ENCODE data around the gene TNFAIP8. TPM values are rescaled to one million over a fixed set of nuclear protein-coding genes. Genes with fewer than 3 reads are reported as not detected.

Gene TNFAIP8
- total and polyA plus RNA-seq, 2 of the 13 experiments (the other 11 are each of a cell fraction or from before 2014, with no cell fraction given) = 6.4 to 11.2 TPM

DNA sequence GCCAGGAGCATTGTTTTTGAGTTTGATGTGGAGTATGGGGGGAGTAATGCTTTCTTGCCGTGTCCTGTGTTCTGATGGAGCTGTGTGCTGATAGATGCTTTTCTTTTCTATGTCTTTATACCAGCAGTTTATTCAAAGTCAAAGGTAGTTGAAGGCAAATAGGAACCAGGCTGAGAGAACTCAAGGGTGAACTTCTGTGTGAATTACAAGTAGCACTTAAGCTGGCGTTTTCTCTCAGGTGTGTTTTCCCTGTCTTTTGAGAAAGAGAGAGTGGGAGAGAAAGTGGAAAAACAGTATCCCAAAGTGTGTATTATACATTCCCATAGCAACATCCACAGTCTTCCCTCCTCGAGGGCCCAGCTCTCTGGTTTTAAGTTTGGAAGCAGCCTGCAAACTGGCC, 1.5 kb downstream of the TNFAIP8 start (continued):
- no peak for TF ChIP-seq ZBTB10 (CRISPR knock-in tag; IDR thresholded peaks at IDR 0.05; ENCODE audit: borderline replicate concordance)
- TF ChIP-seq ZSCAN5A (CRISPR knock-in tag; IDR thresholded peaks at IDR 0.05; ENCODE audit: borderline replicate concordance) = no peak
- no peak for TF ChIP-seq ZNF337 (CRISPR knock-in tag; IDR thresholded peaks at IDR 0.05; ENCODE audit: borderline replicate concordance, low read depth)
- no peak for TF ChIP-seq SMARCE1 (IDR thresholded peaks at IDR 0.05; ENCODE audit: borderline replicate concordance)
- TF ChIP-seq ZFP91 (CRISPR knock-in tag; IDR thresholded peaks at IDR 0.05; ENCODE audit: borderline replicate concordance) = no peak
- TF ChIP-seq RELA (CRISPR knock-in tag; IDR thresholded peaks at IDR 0.05) = no peak
- TF ChIP-seq SNAPC4 (CRISPR knock-in tag; IDR thresholded peaks at IDR 0.05) = no peak
- TF ChIP-seq MXD3 (CRISPR knock-in tag; IDR thresholded peaks at IDR 0.05) = no peak
- TF ChIP-seq SP2 (CRISPR knock-in tag; IDR thresholded peaks at IDR 0.05) = no peak
- no peak for TF ChIP-seq PLSCR1 (CRISPR knock-in tag; IDR thresholded peaks at IDR 0.05; ENCODE audit: borderline replicate concordance)
- no peak for TF ChIP-seq ZNF468 (CRISPR knock-in tag; IDR thresholded peaks at IDR 0.05)
- no peak for TF ChIP-seq RFX1 (IDR thresholded peaks at IDR 0.05)

Measured in HepG2 (cell line).